ENCODE measurements around the gene CTXN1. TPM values are rescaled to one million over a fixed set of nuclear protein-coding genes. Genes with fewer than 3 reads are reported as not detected.

Gene CTXN1
- total and polyA plus RNA-seq, 2 of the 4 experiments (the other 2 are of a cell fraction) = 0.36 to 7.4 TPM

- H3K4me2 ChIP-seq (ENCODE audit: low read depth, low read length) = no peak within 1 kb of the TSS; the same call in 1 of the 2 replicates
- dilution Hi-C loops (cut with HindIII; ENCODE audit: low sequenced_read_pairs, unreplicated experiment) (no loop called here), in situ Hi-C loops (cut with MboI; ENCODE audit: low sequenced_read_pairs) (no loop called here), intact Hi-C loops (cut with micrococcal nuclease) (no loop called here)
- H2AFZ ChIP-seq (replicated peaks; ENCODE audit: low read length, poor library complexity) = peak within 1 kb of the TSS; percentile 90
- ChIA-PET CTCF (no interaction called here), POLR2A (ENCODE audit: unreplicated experiment) (no interaction called here)
- no peak within 1 kb of the TSS for H3K4me3 ChIP-seq (ENCODE audit: insufficient read depth, low read depth, low read length)
- H2BK120ac ChIP-seq (ENCODE audit: low read depth, low read length) = no peak within 1 kb of the TSS
- ATAC-seq (ENCODE audit: low read depth) (no peak), DNase-seq (no peak)
- H3K56ac ChIP-seq (ENCODE audit: extremely low read depth, insufficient read depth, low read length) = no peak within 1 kb of the TSS
- peaks cover 0 to 6% of the 10 kb centered on the region in 2 experiments; a peak in 2 of 4 replicates for H3K79me1 ChIP-seq (ENCODE audit: low read depth in 1 of 2, low read length in 2 of 2)
- no peak within 1 kb of the TSS for H3K9ac ChIP-seq (ENCODE audit: low read depth, low read length)
- no peak within 1 kb of the TSS for H3K18ac ChIP-seq (ENCODE audit: low read depth, low read length)
- peaks cover 11% of the 10 kb centered on the region for H3K27me3 ChIP-seq (ENCODE audit: control insufficient read depth, insufficient read depth, low read length)
- no peak within 1 kb of the TSS for H3K14ac ChIP-seq (replicated peaks; ENCODE audit: low read depth, low read length)
- H3K9me1 ChIP-seq (ENCODE audit: insufficient read depth, low read length) = peaks cover 2% of the 10 kb centered on the region
- no peak within 1 kb of the TSS for H3K27ac ChIP-seq (ENCODE audit: insufficient read depth, low read length)
- no peaks in the 10 kb centered on the region; the same call in 1 of the 2 replicates for H4K20me1 ChIP-seq (ENCODE audit: insufficient read depth, low read length)
- H4K8ac ChIP-seq (ENCODE audit: low read depth in 2 of 2, low read length in 2 of 2) = no peak within 1 kb of the TSS
- H3K4me1 ChIP-seq (ENCODE audit: control insufficient read depth, insufficient read depth, low read length) = peaks cover 11% of the 10 kb centered on the region
- BruUV-seq (replicated peaks) = no TSS peak
- H4K91ac ChIP-seq (ENCODE audit: insufficient read depth, low read depth, low read length) = no peak within 1 kb of the TSS
- no peak within 1 kb of the TSS for H2BK5ac ChIP-seq (ENCODE audit: low read depth, low read length, poor library complexity, severe bottlenecking)
- no peak within 1 kb of the TSS for H3K23ac ChIP-seq (ENCODE audit: low read depth, low read length)
- peaks cover 25% of the 10 kb centered on the region for H3K36me3 ChIP-seq (ENCODE audit: control insufficient read depth, insufficient read depth, low read length)
- peak within 1 kb of the TSS; percentile 89 for H2AK9ac ChIP-seq (replicated peaks; ENCODE audit: low read depth, low read length, poor library complexity)
- TF ChIP-seq RCOR1 (IDR thresholded peaks at IDR 0.05; ENCODE audit: insufficient replicate concordance, low read length) = no peak
- TF ChIP-seq CEBPB (IDR thresholded peaks at IDR 0.05; ENCODE audit: low read depth, low read length) = no peak
- no peak for TF ChIP-seq CHD1 (IDR thresholded peaks at IDR 0.05; ENCODE audit: low read depth, low read length)
- no peak for TF ChIP-seq SMC3 (IDR thresholded peaks at IDR 0.05; ENCODE audit: low read depth, low read length)
- no peak for TF ChIP-seq RFX5 (IDR thresholded peaks at IDR 0.05; ENCODE audit: low read depth, low read length)
- TF ChIP-seq NFE2L2 (IDR thresholded peaks at IDR 0.05; ENCODE audit: low read depth, low read length) = no peak
- no peak for TF ChIP-seq RAD21 (IDR thresholded peaks at IDR 0.05; ENCODE audit: low read length)
- TF ChIP-seq BHLHE40 (IDR thresholded peaks at IDR 0.05; ENCODE audit: low read depth, low read length) = no peak
- TF ChIP-seq, protein P1, sequence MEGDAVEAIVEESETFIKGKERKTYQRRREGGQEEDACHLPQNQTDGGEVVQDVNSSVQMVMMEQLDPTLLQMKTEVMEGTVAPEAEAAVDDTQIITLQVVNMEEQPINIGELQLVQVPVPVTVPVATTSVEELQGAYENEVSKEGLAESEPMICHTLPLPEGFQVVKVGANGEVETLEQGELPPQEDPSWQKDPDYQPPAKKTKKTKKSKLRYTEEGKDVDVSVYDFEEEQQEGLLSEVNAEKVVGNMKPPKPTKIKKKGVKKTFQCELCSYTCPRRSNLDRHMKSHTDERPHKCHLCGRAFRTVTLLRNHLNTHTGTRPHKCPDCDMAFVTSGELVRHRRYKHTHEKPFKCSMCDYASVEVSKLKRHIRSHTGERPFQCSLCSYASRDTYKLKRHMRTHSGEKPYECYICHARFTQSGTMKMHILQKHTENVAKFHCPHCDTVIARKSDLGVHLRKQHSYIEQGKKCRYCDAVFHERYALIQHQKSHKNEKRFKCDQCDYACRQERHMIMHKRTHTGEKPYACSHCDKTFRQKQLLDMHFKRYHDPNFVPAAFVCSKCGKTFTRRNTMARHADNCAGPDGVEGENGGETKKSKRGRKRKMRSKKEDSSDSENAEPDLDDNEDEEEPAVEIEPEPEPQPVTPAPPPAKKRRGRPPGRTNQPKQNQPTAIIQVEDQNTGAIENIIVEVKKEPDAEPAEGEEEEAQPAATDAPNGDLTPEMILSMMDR (conservative IDR thresholded peaks at IDR 0.05; ENCODE audit: low read depth, low read length) = no peak
- TF ChIP-seq, protein P2, sequence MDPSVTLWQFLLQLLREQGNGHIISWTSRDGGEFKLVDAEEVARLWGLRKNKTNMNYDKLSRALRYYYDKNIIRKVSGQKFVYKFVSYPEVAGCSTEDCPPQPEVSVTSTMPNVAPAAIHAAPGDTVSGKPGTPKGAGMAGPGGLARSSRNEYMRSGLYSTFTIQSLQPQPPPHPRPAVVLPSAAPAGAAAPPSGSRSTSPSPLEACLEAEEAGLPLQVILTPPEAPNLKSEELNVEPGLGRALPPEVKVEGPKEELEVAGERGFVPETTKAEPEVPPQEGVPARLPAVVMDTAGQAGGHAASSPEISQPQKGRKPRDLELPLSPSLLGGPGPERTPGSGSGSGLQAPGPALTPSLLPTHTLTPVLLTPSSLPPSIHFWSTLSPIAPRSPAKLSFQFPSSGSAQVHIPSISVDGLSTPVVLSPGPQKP (IDR thresholded peaks at IDR 0.05; ENCODE audit: borderline replicate concordance, low read depth, low read length) = no peak
- no peak within 1 kb of the TSS for H4K5ac ChIP-seq (ENCODE audit: low read depth, low read length)
- WGBS, 2 experiments (ENCODE audit: extremely low coverage in 2 of 2, insufficient read length in 1 of 2) = 80% methylated on average over 3 of the region's 12 CpGs; no CpG with 5 or more reads in 1 of the 2 experiments
- H2AK5ac ChIP-seq (ENCODE audit: low read depth, low read length) = no peak within 1 kb of the TSS; the same call in none of the 2 replicates
- no peak within 1 kb of the TSS for H2BK20ac ChIP-seq (ENCODE audit: low read depth, low read length)
- H3K4ac ChIP-seq (ENCODE audit: low read depth, low read length) = no peak within 1 kb of the TSS
- H2BK15ac ChIP-seq (ENCODE audit: low read depth, low read length) = no peak within 1 kb of the TSS
- H3K9me3 ChIP-seq (ENCODE audit: control insufficient read depth, insufficient read depth, low read length) = no peaks in the 10 kb centered on the region
These were observed 11.3 kb downstream of the CTXN1 start, which contains the start of gene TGFBR3L for GRCh38 chr19:7914598-7915045. TGFBR3L (plus strand) TSS chr19:7914830.

Measured in IMR-90 (cell line).